ENCODE data around the gene MYO19.
"Not testable (repeated sequence)": the region's sequence is repeated elsewhere in the genome, so short reads cannot be mapped to it uniquely, and the experiment has no call there.

MYO19 gene

GRCh38 chr17:36532435-36532975 is 2.2 kb downstream of the MYO19 start:
- no peak for DNase-seq

DNA sequence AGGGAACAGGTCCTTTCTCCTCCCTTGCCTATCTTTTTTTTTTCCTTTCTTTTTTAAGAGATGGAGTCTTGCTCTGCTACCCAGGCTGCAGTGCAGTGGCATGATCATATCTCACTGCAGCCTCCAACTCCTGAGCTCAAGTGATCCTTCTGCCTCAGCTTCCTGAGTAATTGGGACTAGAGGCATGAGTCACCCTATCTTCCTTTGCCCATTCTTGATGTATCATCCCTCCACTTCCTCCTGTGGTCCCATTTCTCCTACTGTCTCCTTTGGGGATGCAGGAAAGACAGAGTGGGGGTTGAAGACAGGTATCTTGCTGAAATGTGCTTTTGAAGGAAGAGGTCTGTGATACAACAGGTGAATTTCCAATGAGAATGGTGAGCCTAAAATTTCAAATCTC is 5.5 kb downstream of the MYO19 start:
- DNase-seq, result no peak

GRCh38 chr17:36527621-36528250 is 6.9 kb downstream of the MYO19 start:
- no peak for DNase-seq

DNA sequence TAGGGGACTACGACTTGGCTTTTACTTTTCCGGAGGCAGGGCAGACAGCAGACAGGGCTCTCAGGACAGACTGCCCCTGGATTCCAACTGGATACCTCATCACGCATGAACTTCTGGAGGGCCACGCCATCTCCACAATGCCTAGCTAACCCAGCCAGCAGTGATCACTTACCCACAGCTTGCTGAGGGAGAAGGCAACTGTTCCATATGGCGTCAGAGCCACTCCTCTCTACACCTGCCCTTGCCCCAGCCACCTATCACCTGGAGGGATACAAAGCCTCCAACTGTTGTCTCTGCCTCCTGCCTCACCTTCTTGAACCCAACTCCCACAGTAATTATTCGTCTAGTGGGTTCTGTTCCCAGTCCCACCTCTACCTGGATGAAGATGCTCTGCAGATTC is 8.8 kb downstream of the MYO19 start:
- no peak for DNase-seq

DNA sequence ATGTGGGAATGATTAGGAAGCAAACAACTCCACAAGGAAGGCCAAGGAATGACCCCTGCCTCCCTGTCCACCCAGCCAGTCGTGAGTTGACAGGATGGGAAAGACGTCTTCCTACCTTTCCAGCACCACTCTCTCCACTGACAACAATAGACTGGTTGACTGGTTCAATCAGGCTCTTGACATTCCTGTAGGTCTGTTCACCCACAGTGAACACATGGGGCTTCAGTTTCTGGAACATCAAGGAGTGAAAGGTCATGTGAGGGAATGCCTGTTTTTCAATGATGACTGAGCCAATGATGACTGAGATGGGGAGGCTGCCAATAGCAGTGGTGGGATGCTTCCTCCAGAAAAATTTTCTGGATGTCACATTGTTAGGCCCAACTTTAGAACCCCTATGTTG is 9.6 kb downstream of the MYO19 start:
- DNase-seq, result no peak

DNA sequence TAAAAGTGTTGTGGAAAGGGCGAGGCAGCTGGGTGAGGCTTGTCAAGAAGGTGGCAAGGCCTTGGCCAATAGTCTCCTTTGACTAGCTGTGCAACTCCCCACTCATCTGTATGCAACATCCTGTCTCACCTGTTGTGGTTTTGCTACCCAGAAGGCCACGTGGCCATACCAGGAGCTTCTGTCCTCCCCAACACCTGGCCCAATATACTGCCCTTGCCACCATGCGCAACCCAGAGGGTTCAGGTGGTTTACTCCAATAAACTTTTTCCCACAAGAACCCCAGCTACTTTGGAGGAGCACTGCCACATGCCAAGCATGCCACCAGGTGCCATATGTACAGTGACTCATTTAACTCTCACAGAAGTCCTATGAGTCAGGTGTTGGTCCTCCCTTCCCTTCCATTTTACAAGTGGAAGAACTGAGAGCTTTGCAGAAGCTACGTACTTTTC is 10.2 kb downstream of the MYO19 start:
- DNase-seq, result no peak

DNA sequence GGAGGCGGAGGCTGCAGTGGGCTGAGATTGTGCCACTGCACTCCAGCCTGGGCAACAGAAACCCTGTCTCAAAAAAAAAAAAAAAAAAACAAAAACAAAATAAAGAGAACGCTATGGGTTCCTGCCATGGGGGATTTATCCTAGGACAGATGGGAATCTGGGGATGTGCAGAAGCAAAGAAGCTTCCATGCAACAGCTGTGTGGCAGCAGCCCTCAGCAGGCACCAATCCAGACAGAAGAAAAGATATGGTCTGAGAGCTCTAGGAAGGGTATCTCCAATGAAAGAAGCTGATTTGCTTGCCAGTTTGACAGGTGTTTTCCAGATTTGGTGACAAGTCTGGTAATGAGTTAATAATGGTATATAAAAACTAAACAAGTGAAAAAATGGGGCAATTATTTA is 11.6 kb downstream of the MYO19 start:
- no peak for DNase-seq

GRCh38 chr17:36515837-36516236 is 18.8 kb downstream of the MYO19 start:
- no peak for DNase-seq

- DNase-seq, result no peak
Measured at GRCh38 chr17:36514856-36515255, 19.8 kb downstream of the MYO19 start.

DNA sequence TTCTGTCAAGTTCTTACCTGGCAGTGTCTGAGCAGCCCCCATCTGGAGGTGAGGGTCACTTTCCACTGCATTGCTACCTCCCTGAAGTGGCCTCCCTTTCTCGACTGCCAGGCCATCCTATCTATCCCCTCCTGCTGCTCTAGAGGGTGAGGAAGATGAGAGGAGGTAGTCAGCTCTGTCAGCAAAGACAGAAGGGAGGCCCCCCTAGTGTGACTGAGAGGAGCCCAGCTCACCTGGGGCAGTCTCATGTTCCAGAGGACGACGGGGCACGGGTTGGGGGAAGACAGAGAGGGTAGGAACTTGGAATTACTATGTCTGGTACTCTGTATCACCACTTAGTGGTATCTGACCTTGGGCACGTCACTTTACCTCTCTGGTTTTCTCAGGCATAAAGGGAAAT is 22.0 kb downstream of the MYO19 start:
- no peak for DNase-seq

DNA sequence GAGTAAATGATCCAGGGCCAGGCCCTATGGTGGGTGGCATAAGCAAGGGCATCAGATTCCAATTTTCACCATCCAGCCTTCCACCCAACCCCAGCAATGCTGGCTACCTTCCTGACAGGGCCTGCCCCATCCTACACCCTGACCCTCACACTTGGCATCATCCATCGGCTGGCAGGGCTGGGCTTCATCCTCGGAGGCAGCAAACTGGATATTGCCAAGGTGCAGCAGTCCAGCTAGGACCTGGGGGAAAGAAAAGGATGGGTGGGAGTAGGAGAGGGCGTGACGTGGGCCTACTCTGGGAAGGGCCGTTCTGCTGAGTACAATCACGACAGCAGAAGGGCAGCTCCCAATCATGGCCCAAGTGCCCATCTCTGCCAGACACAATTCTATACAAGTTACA is 23.5 kb downstream of the MYO19 start:
- DNase-seq, result no peak

DNA sequence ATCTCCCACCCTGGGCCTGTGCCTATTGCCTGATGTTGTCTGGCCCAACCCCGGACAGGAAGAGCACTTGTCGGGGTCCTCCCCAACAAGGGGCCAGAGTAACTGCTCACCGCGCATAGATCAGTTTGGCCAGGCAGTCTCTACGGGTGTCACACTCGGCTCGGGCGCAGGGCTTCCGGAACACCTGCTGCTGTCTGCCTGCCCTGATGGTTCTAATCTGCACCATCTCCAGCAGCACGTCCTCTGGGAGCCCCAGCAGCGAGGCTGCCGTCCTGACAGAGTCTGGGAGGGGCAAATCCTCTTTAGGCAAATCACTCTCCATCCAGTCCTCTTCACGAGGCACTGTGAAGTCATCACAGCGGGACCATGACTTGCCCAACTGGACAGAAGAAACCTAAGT is 24.0 kb downstream of the MYO19 start:
- DNase-seq, result no peak

DNA sequence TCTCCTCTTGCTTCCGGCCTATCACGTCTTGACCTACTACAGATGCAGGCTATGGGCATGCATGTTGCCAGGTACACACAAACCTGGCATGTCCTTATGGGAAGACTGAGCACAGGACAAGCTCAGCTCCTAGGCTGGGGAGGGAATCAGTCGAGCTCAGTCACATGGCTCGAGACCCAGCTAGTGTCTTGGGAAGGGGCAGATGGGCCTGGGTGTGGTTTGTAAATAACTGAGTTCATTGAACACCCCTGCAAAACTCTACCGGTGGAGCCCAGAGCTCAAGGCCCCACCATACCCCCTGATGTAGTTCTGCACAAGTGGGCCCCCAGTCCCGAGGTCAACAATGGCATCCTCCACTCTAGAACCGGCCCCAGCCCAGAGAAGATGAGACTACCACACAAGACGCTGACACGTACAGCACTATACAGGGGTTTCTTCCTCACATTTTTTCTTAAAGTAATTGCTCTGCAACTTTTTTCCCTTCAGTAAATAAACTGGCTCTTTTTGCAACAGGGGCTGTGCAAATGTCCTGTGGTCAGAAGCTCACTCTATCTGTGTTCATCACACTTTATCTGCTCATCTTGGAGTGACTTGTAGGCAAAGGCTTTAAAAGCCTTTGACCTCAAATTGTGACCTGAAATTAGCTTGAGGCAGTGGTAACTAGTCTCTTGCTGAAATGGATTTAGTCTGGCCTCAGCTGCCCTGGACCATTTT is 25.2 kb downstream of the MYO19 start:
- DNase-seq, result no peak

GRCh38 chr17:36508439-36508838 is 26.2 kb downstream of the MYO19 start:
- DNase-seq, result not testable (repeated sequence)

DNA sequence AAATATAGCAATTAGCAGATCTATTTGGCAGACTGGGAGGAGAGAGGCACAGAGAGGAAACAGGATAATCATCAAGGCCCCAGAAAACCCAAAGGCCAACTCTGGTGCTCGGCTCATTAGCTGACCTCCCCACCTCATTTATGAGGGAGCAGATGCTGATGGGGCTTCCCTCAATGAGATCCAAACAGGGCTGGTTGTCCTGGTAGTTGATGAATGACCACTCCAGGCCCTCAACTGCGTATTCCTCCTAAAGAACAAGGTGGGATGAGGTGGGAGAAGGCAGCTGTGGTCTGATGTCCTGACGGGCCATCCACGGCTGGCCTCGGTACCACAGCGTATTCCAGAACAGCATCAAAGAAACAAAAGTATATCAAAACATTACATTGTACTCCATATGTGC is 27.4 kb downstream of the MYO19 start:
- DNase-seq, result no peak

DNA sequence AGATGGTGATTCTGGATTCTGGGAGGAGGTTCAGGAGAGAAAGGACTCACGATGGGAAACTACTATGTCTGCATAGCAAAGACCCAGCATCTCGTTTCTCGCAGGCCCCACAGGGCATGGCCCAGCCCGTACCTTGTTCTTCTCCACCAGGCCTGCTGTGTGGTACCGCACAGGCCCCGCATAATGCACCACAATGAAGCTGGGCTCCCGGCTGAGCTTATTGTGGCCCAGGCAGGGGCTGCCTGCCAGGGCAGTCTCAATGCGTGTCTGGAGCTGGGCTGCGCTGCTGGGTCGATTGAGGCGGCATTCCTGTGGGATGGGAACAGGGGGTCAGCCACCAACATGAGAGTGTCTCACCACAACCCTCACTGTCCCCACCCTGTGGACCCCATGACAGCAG is 27.8 kb downstream of the MYO19 start:
- DNase-seq, result no peak

DNA sequence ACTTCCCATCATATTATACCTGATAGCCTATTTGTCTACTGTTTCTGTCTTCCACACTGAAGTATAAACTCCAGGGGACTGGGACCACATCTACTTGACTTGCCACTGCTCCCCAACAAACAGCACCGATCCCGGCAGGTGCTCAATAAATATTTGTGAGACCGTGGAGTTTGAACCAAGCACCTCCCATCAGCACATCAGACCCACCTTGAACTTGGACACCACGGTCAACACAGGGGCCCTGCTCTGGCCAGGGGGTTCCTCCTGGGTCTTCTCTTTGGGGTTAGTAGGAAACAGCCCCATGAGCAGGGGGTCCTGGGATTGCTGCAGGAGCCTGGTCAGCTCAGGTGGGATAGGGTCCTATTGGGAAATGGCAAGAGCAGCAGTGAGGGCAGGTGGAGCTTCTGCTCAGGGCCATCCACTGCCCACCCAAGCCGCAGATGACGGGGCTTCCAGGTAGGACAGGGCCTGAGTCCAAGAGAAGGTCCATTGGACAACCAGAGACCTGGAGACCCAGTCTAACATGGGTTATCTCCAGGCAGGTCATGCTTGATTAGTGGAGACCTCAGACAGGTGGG is 28.3 kb downstream of the MYO19 start:
- DNase-seq, result no peak

DNA sequence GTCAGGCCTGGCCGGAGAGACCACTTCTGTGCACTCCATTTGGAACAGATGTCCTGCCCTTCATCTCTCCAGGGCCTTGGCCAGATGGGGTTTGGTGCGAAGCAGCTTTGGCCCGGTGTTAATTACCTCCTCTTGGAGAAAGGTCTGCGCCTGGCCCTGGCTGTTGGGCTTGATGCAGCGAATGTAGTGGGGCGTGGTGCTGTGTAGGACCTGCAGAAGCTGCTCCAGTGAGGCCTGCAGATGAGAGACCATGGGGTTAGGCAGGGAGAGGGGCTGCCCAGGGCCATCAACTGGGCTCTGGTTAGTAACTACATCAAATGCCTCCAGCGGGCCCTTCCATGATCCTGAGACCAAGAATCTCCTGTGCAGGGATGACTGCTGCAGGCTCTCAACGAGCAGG is 29.5 kb downstream of the MYO19 start:
- no peak for DNase-seq

- DNase-seq, result no peak
Measured at GRCh38 chr17:36504156-36504545, 30.5 kb downstream of the MYO19 start.

DNA sequence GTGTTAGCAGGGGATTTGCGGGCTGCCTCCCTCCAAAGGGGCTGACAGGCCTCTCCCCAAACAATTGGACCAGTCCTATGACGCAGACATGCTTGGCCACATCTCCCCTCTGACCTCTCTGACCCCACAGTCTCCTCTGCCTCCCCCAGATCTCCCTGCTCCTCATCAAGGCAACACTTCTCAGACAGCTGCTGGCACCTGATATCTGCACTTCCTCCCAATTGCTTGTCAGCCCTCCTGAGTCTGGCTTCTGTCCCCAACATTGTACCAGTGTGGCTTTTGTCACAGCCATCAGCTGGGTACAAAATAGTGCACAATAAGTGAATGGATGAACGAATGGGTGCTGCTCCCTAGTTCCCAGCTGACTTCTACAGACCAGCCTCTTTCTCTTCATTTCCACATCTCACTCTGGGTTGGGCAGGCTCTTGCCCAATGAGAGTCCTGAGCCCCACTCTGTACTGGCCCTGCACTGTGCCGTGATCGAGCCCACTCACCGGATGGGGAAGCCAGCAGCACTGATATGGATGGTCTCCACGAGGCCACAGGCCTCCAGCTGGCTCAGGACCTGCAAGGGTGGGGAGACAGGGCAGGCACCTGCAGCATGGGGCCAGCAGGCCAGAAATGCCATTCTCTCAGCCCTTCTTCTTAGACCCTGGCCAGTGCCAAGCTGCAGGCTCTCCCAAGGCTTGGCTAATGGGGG is 31.1 kb downstream of the MYO19 start:
- DNase-seq, result no peak

- no peak for DNase-seq
Measured at GRCh38 chr17:36501963-36502362, 32.7 kb downstream of the MYO19 start.

DNA sequence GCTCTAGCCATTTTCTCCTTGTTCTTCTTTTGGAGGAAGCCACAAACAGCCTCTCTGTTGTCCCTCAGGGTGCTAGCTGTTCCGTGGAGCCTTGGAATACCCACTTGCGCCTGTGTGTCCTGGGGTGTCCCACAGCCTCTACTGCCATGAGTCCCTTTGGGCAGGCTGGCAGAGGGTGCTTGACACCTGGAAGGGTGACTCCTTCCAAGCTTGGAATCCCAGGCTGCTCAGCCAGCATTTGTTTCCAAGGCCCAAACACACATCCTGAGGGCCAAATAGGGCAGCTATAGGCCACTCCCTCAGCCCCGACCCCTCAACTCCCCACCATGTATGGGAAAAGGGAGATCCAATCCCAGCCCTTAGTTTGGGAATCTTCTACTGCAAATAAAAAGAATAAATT is 33.3 kb downstream of the MYO19 start:
- DNase-seq, result no peak

GRCh38 chr17:36500745-36501225 is 33.9 kb downstream of the MYO19 start:
- DNase-seq, result no peak

Measured in NCI-H82 (cell line).